ENCODE results near the gene SRF.

- TF ChIP-seq POLR2A (IDR thresholded peaks at IDR 0.05) (no peak), CTCF (IDR thresholded peaks at IDR 0.05) (no peak)
Observed at GRCh38 chr6:43138267-43138666, 32.8 kb upstream of the SRF start.
